Measurements from ENCODE around the gene HECTD4. TPM values are rescaled to one million over a fixed set of nuclear protein-coding genes. Genes with fewer than 3 reads are reported as not detected.

The HECTD4 gene
- total RNA-seq, 1 experiment from 2014 or later, result 31.2 TPM

- H3K9ac ChIP-seq (ENCODE audit: low read length), result no peak overlapping the region
- no peak overlapping the region for H2AFZ ChIP-seq (ENCODE audit: low read depth, low read length, poor library complexity, severe bottlenecking)
- CTCF ChIA-PET, result no interaction called here
- no peaks in the 10 kb centered on the region for H3K27me3 ChIP-seq (ENCODE audit: insufficient read depth, low read length)
- H3K9me3 ChIP-seq (ENCODE audit: control insufficient read depth in 1 of 2, insufficient read depth in 1 of 2, low read depth in 1 of 2, low read length in 2 of 2), result no peaks in the 10 kb centered on the region
- H3K36me3 ChIP-seq (ENCODE audit: control insufficient read depth in 1 of 2, insufficient read depth in 2 of 2, low read length in 2 of 2), result no peaks in the 10 kb centered on the region
- H3K4me2 ChIP-seq (ENCODE audit: low read length), result no peak overlapping the region
- no peak overlapping the region for H3K4me3 ChIP-seq (replicated peaks in 1 of 2; ENCODE audit: low read depth in 1 of 2, low read length in 2 of 2)
- RAD21 ChIA-PET (ENCODE audit: low non-redundant PET in 1 of 2, low total read pairs in 2 of 2, uncharacterized antibody in 2 of 2, unreplicated experiment in 2 of 2), result no interaction called here
- H3K9me2 ChIP-seq (ENCODE audit: insufficient read depth), result no peaks in the 10 kb centered on the region
- H4K20me1 ChIP-seq (ENCODE audit: insufficient read depth), result no peaks in the 10 kb centered on the region
- BruUV-seq (replicated peaks), result no TSS peak
- peaks cover 6% of the 10 kb centered on the region for H3K79me2 ChIP-seq (ENCODE audit: insufficient read depth, low read length)
- ATAC-seq (no peak), DNase-seq (ENCODE audit: low read depth, low spot score) (no peak)
- POLR2A ChIA-PET, result no interaction called here
- H3K27ac ChIP-seq (ENCODE audit: low read depth, low read length), result no peak overlapping the region
- TF ChIP-seq SRF (IDR thresholded peaks at IDR 0.05; ENCODE audit: low read depth) (no peak), ATF3 (IDR thresholded peaks at IDR 0.05) (no peak), POLR2AphosphoS5 (IDR thresholded peaks at IDR 0.05; ENCODE audit: low read depth, low read length) (no peak), ZBTB33 (IDR thresholded peaks at IDR 0.05; ENCODE audit: extremely low read depth, insufficient replicate concordance, low read length) (no peak), ZFX (IDR thresholded peaks at IDR 0.05) (no peak), CBX3 (IDR thresholded peaks at IDR 0.05; ENCODE audit: low read depth) (no peak), EGR1 (IDR thresholded peaks at IDR 0.05; ENCODE audit: low read depth) (no peak), CEBPB (IDR thresholded peaks at IDR 0.05; ENCODE audit: low read depth) (no peak), RAD21 (IDR thresholded peaks at IDR 0.05; ENCODE audit: low read depth) (no peak), MAX (IDR thresholded peaks at IDR 0.05) (no peak), CTCF (IDR thresholded peaks at IDR 0.05 in 2 of 3, conservative IDR thresholded peaks at IDR 0.05 in 1 of 3; ENCODE audit: borderline replicate concordance in 1 of 3, insufficient read depth in 1 of 3, low read depth in 2 of 3, low read length in 2 of 3) (no peak), SP1 (IDR thresholded peaks at IDR 0.05; ENCODE audit: low read depth) (no peak), YY1 (IDR thresholded peaks at IDR 0.05; ENCODE audit: extremely low read depth, insufficient replicate concordance, low read depth, low read length) (no peak), EZH2 (IDR thresholded peaks at IDR 0.05) (no peak), TCF7L2 (IDR thresholded peaks at IDR 0.05; ENCODE audit: borderline replicate concordance, extremely low read depth, insufficient read depth, insufficient read length) (no peak), ZNF274 (IDR thresholded peaks at IDR 0.05; ENCODE audit: low read depth, low read length) (no peak), EZH2phosphoT487 (IDR thresholded peaks at IDR 0.05; ENCODE audit: borderline replicate concordance) (no peak), POLR2A (IDR thresholded peaks at IDR 0.05; ENCODE audit: borderline replicate concordance, extremely low read depth, insufficient read depth, insufficient read length) (no peak), SIN3A (IDR thresholded peaks at IDR 0.05; ENCODE audit: low read depth) (no peak), ELF1 (IDR thresholded peaks at IDR 0.05; ENCODE audit: borderline replicate concordance, low read depth) (no peak)
- intact Hi-C loops (cut with micrococcal nuclease), result no loop called here
- no peaks in the 10 kb centered on the region for H3K4me1 ChIP-seq (ENCODE audit: control insufficient read depth in 1 of 2, insufficient read depth in 2 of 2, low read length in 2 of 2)
Measured at GRCh38 chr12:112344220-112344619, 38.0 kb downstream of the HECTD4 start.
